Measurements from ENCODE around the gene EIF2S1. TPM values are rescaled to one million over a fixed set of nuclear protein-coding genes. Genes with fewer than 3 reads are reported as not detected.

EIF2S1 gene
- total RNA-seq, 1 experiment from 2014 or later = 165 TPM

- H4K20me1 ChIP-seq (ENCODE audit: control insufficient read depth, insufficient read depth, insufficient read length) = no peaks in the 10 kb centered on the region
- no peak overlapping the region for H2BK15ac ChIP-seq (ENCODE audit: low read depth, low read length)
- H2BK20ac ChIP-seq (ENCODE audit: low read depth, low read length, poor library complexity, severe bottlenecking) = no peak overlapping the region
- no peak overlapping the region for H3K4me3 Mint-ChIP-seq
- no peak overlapping the region for H4K5ac ChIP-seq (ENCODE audit: insufficient read length, low read depth, low read length)
- no peaks in the 10 kb centered on the region for H3K23me2 ChIP-seq (ENCODE audit: insufficient read length, low read depth, low read length, poor library complexity, severe bottlenecking)
- H3K79me1 ChIP-seq (ENCODE audit: insufficient read depth, low read depth, low read length, poor library complexity, severe bottlenecking) = no peaks in the 10 kb centered on the region
- H2AFZ ChIP-seq (ENCODE audit: low read length) = no peak overlapping the region
- H3K14ac ChIP-seq (ENCODE audit: insufficient read depth, low read length) = no peak overlapping the region
- H2AK5ac ChIP-seq (ENCODE audit: insufficient read length, low read length) = no peak overlapping the region
- no peak for DNase-seq
- H3K18ac ChIP-seq (ENCODE audit: insufficient read length, low read depth, low read length) = no peak overlapping the region
- no peaks in the 10 kb centered on the region for H3K9me3 ChIP-seq (ENCODE audit: control insufficient read depth, low read depth, low read length)
- no peaks in the 10 kb centered on the region for H3K9me3 Mint-ChIP-seq
- H3K36me3 Mint-ChIP-seq (ENCODE audit: insufficient read depth in 1 of 3, low read depth in 3 of 3) = no peaks in the 10 kb centered on the region
- no peak for TF ChIP-seq CTCF (conservative IDR thresholded peaks at IDR 0.05)
- H3K27ac Mint-ChIP-seq = no peak overlapping the region; a peak in 1 of 7 replicates
- H3K9ac ChIP-seq (ENCODE audit: extremely low read depth, insufficient read length, low read length) = no peak overlapping the region
- H3T11ph ChIP-seq (ENCODE audit: low read length) = no peak overlapping the region
- H3K79me2 ChIP-seq (ENCODE audit: insufficient read depth, low read length) = no peaks in the 10 kb centered on the region
- H3K23ac ChIP-seq (ENCODE audit: insufficient read length, low read depth, low read length) = no peak overlapping the region
- no peak overlapping the region for H4K91ac ChIP-seq (ENCODE audit: insufficient read length, low read depth, low read length)
- no peak overlapping the region for H3K56ac ChIP-seq (ENCODE audit: insufficient read length, low read depth, low read length)
- no peaks in the 10 kb centered on the region for H3K4me1 ChIP-seq (ENCODE audit: insufficient read depth, low read length)
- H3K27me3 Mint-ChIP-seq (ENCODE audit: low read depth) = no peaks in the 10 kb centered on the region; the same call in none of the 2 replicates
- no peak overlapping the region for H3K27ac ChIP-seq (ENCODE audit: insufficient read length, low read depth, low read length)
- no peaks in the 10 kb centered on the region for H3K27me3 ChIP-seq (ENCODE audit: insufficient read depth, low read length)
- H2BK12ac ChIP-seq (ENCODE audit: insufficient read length, low read depth, low read length) = no peak overlapping the region
- no peak overlapping the region for H2BK120ac ChIP-seq (ENCODE audit: low read depth, low read length, poor library complexity, severe bottlenecking)
- H4K8ac ChIP-seq (replicated peaks; ENCODE audit: insufficient read length, low read depth, low read length) = no peak overlapping the region
- peaks cover 0 to under 1% of the 10 kb centered on the region in 2 experiments; a peak in 2 of 4 replicates for H3K4me1 Mint-ChIP-seq
- H3K4me2 ChIP-seq (ENCODE audit: insufficient read depth, insufficient read length, low read length) = no peak overlapping the region
- no CpG with 5 or more reads among the region's 6 CpGs for WGBS (ENCODE audit: extremely low coverage, insufficient read length, low lambda C conversion rate)
- H3K4ac ChIP-seq (ENCODE audit: low read depth, low read length) = no peak overlapping the region
- H2BK5ac ChIP-seq (ENCODE audit: insufficient read length, low read length) = no peak overlapping the region
These were observed 31.1 kb downstream of the EIF2S1 start for GRCh38 chr14:67391268-67391667.
